H4 (cell line): ENCODE results near the gene F10. TPM values are rescaled to one million over a fixed set of nuclear protein-coding genes. Genes with fewer than 3 reads are reported as not detected.

Source experiments
- DNase-seq: peaks from one replicate; pipeline ENCODE4 v3.0.0-alpha.2; 2015; ENCODE audit warnings: low spot score
- total RNA-seq: library from RNA; depleted of rRNA; stranded (reverse); fragments of >200 nt; shearing (Covaris generic); gene quantifications from 2 replicates; pipeline ENCODE4 v1.2.3, GENCODE V29; 2014

Gene F10
- total RNA-seq, 1 experiment from 2014 or later: not detected

DNA sequence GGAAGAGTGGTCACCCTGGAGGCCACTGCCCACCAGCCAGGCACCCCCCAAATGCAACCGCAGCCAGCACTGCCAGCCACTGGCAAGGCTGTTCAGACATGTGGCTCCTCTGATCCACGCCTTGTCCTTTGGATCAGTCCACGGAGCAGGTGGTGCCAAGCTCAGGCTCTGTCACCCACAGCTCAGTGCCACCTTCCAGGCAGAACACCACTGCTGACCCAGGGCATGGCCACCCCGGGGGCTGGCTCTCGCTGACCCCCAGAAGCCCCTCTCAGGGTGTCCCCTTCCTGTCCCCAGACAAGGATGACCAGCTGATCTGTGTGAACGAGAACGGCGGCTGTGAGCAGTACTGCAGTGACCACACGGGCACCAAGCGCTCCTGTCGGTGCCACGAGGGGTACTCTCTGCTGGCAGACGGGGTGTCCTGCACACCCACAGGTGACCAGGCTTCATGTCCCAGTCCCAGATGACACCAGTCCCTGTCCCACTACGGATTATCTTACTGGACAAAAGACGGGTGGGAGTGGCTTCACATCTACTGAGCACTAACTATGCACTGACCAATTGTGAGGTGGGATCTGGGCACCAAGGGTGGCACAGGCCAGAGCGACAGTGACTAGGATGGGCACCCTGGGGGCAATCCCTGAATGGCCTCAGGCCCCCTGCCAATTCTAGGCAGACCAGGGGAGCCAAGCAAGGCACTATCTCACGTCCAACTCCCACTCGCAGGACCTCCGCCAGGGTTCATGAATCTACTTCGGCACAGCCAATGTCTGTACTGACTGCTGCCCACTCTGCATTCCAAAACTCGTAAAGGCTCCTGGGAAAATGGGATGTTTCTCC is 7.0 kb upstream of the F10 start:
- no peak for DNase-seq

DNA sequence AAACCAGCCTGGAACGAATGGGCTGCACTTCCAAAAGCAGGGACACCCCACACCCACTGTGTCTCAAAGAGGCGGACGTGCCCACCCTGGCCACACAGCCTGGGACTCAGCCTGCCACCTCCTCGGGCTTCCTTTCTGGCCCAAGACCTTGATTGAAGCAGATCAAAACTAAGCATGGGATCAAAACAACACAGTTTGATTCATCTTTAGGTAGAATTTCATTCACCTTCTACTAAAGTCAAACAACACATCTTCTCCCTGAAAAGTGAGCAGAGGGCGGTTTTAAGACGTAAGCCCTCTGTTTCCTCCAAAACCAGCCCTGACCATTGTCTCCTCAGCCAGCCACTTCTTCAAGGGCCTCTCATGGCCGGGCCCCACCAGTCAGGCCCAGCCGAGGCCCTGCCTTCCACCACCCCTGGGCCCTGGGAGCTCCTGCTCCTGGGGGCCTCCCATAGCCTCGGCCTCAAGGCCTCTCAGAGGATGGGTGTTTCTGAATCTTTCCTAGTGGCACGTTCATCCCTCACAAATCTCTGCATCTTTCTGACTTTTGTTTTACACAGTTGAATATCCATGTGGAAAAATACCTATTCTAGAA is 6.3 kb upstream of the F10 start:
- DNase-seq: no peak

DNA sequence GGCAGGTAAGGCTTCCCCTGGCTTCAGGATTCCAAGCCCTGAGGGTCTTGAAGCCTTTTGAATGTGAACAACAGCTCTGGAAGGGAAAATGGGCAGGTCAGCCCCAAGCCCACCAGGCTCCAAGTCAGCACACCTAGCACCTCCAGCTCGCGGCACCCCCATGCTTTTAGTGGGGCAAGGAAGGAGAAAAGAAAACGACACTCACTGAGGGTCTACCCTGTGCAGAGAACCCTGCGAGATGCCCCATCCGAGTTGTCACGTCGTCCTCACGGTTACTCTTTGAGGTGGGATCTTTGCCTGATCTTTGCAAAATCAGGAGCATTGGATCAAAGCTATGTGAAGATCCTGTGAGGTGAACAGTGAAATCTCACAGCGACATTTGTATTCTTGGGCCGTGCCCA is 5.7 kb upstream of the F10 start:
- no peak for DNase-seq

DNA sequence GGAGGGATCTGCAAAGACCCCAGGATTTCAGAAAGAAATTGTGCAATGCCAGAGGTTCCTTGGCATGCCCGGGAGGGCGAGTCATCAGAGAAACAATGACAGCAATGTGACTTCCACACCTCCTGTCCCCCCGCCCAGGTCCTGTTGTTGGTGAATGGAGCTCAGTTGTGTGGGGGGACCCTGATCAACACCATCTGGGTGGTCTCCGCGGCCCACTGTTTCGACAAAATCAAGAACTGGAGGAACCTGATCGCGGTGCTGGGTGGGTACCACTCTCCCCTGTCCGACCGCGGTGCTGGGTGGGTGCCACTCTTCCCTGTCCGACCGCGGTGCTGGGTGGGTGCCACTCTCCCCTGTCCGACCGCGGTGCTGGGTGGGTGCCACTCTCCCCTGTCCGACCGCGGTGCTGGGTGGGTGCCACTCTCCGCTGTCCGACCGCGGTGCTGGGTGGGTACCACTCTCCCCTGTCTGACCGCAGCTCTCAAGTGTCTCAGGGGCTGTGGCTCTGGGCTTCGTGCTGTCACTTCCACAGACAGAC is 5.2 kb upstream of the F10 start:
- DNase-seq: no peak

DNA sequence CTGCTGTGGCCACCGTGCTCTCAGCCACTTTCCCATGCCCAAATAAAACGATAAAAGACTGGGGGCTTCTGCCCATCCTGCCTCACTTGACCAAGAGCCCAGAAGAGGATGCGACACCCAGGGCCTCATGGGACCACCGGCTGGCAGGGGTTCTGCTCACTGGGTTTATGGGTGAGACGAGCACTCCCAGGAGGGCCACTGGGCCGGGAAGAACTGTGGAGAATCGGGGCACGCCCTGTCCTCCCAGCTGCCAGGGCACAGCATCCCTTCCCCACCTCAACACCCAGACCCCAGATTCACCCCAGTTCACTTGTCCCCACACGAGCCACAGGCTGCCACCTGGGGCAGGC is 4.7 kb upstream of the F10 start:
- DNase-seq: no peak

DNA sequence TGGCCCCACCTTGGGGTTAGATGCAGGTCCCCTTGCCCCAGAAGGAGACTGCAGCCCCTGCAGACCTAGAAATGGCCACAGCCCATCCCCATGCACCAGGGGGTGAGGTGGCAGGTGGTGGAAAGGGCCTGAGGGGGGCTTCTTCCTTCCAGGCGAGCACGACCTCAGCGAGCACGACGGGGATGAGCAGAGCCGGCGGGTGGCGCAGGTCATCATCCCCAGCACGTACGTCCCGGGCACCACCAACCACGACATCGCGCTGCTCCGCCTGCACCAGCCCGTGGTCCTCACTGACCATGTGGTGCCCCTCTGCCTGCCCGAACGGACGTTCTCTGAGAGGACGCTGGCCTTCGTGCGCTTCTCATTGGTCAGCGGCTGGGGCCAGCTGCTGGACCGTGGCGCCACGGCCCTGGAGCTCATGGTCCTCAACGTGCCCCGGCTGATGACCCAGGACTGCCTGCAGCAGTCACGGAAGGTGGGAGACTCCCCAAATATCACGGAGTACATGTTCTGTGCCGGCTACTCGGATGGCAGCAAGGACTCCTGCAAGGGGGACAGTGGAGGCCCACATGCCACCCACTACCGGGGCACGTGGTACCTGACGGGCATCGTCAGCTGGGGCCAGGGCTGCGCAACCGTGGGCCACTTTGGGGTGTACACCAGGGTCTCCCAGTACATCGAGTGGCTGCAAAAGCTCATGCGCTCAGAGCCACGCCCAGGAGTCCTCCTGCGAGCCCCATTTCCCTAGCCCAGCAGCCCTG is 4.2 kb upstream of the F10 start:
- no peak for DNase-seq

DNA sequence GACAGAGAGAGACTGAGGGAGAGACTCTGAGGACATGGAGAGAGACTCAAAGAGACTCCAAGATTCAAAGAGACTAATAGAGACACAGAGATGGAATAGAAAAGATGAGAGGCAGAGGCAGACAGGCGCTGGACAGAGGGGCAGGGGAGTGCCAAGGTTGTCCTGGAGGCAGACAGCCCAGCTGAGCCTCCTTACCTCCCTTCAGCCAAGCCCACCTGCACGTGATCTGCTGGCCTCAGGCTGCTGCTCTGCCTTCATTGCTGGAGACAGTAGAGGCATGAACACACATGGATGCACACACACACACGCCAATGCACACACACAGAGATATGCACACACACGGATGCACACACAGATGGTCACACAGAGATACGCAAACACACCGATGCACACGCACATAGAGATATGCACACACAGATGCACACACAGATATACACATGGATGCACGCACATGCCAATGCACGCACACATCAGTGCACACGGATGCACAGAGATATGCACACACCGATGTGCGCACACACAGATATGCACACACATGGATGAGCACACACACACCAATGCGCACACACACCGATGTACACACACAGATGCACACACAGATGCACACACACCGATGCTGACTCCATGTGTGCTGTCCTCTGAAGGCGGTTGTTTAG is 3.3 kb upstream of the F10 start:
- DNase-seq: no peak

DNA sequence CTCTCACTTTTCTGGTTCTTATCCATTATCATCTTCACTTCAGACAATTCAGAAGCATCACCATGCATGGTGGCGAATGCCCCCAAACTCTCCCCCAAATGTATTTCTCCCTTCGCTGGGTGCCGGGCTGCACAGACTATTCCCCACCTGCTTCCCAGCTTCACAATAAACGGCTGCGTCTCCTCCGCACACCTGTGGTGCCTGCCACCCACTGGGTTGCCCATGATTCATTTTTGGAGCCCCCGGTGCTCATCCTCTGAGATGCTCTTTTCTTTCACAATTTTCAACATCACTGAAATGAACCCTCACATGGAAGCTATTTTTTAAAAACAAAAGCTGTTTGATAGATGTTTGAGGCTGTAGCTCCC is 2.8 kb upstream of the F10 start:
- no peak for DNase-seq

DNA sequence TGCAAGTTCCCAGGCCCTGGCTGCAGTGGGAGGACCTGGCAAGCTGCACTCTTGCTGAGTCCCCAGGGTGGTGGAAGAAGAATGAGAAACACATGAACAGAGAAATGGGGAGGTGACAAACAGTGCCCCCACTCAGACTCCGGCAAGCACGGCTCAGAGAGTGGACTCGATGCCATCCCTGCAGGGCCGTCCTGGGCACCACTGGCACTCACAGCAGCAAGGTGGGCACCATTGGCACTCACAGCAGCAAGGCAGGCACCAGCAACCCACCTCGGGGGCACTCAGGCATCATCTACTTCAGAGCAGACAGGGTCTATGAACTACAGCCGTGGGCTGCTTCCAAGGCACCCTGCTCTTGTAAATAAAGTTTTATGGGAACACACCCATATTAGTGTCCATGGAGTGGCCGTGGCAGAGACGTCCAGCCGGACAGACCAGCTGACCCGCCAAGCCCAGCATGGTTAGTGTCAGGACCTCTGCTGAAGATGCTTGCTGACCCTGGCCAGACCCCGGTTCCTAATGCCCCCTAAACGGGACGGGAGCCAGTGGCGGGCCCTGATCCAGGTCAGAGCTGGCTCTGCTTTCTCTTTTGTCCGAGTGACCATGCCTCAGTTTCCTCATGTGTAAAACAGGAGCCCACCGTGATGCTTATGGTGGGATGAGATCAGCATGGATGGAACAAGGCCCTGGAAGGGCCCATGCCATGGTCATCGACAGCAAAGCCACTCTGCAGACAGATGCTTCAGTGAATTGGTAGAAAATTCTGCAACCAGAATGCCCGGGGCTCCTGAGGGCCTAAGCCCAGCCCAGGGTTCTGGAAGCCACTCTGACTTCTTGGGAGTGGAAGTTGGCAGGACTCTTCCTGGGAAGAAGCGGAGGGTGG is 2.1 kb upstream of the F10 start:
- no peak for DNase-seq

DNA sequence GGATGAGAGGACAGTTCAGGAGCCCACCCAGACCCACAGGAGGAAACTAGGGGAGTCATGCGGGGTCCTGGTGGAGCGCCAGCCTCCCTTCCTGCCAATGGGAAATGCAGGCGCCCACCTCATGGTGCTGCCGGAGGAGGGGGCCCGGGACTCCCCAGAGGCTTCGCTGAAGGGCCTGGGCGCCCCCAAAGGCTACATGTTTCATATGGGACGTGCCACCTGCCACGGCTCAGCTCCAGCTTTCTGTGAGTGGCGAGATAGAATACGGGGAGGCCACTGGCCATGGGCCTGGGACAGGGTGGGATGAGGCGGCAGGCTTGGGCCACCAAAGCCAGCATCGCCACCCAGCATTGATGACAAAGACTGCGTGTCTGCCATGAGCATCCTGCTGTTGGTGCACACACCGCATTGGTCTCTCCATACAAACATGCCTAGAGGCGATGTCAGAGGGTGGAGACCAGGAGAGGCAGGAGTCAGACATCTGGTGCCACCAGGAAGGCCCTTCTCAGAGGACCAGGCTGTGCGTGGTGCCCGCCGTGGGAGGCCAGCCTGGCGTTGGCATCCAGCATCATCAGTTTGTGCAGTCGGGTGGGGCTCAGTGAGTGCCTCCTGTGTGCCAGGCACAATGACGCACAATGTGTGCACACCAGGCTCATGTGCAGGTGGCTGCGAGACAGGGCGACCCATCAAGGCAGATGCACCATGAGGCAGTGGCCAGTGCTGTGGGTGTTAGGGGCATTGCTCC is 1.2 kb upstream of the F10 start:
- DNase-seq: no peak

DNA sequence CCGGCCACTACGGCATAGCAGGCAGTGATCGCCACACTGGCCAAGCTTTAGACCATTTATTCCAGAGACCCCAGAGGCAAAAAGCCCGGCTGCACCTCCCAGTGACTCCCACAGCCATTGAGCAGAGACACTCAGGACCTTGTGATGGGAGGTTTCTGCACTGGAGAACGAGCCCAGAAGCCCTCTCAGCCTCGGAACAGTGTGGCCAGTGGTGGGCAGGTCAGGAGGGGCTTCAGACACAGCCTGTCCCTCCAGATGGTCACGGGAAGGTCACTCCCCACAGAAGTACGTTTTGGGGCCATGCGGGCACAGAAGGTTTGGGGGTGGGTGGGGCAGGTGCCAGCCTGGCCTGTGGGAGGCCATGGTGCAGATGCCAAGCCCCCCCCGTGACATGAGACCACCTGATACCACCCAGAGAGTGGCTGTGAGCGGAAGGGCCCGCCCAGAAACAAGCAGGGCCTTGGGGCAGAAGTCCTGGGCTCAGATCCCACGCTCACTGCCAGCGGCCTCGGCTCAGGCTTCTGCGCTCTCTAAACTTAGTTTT is 599 bp upstream of the F10 start:
- no peak for DNase-seq

DNA sequence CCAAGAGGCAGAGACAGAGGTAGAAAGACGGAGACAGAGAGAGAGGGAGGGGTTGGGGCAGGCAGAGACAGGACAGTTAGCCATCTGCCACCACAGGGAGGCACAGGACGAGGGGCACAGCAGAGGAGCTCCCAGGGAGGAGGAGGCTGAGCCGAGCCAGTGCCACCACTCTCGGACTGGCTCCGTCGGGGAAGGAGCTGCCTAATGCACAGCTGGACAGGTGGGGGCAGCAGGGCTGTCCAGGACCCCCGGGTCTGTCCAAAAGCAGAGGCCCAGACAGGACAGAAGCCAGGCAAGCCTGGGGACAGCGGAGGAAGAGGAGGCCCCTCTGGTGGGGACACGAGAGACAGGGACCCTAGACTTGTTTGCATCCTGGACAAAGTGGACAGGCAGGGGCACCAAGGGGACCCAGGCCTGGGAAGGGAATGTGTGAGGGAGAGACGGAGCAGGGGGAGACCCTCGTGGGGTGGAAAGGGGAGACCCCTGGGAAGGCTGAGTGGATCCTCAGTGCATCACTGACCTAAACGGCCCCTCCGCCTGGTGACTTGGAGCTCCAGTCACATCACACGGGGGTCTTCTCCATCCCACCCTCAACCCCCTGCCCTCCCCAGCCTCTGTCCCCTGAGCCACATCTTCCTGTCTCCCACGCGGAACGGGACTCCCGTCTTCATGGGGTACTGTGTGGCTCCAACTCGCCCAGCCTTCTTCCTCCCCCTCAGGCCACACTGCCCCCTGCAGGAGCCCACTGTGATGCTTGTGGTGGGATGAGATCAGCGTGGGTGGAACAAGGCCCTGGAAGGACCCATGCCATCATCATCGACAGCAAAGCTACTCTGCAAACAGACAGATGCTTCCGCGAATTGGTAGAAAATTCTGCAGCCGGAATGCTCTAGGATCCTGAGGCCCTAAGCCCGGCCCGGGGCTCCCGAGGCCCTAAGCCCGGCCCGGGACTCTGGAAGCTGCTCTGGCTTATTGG is 915 bp downstream of the F10 start:
- no peak for DNase-seq

DNA sequence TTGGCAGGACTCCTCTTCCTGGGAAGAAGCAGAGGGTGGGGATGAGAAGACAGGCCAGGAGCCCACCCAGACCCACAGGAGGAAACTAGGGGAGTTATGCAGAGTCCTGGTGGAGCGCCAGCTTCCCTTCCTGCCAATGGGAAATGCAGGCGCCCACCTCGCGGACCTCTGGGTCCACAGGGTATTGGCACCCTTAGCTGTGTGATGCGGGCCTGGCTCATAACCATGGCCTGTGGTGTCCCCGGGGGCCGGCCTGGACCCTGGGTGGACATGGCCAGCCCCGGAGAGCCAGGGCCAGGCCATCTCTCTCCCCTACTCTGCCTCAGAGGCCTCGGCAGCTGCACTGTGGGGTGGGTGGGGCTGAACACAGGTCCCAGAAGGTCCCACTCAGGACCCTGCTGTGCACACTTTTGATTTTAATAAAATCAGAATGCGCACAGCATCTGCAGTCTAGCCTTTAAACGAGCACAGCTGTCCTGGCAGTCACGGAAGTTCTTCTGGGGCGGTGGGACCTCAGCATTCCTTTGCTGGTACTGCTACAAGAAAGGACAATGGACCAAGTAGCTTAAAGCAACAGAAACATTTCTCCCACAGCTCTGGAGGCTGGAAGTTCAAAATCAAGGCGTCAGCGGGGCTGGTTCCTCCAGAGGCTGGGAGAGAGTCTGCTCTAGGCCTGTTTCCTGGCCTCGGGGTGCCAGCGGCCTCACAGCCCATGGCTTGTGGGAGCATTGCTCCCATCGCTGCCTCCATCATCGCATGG is 1.8 kb downstream of the F10 start:
- no peak for DNase-seq

DNA sequence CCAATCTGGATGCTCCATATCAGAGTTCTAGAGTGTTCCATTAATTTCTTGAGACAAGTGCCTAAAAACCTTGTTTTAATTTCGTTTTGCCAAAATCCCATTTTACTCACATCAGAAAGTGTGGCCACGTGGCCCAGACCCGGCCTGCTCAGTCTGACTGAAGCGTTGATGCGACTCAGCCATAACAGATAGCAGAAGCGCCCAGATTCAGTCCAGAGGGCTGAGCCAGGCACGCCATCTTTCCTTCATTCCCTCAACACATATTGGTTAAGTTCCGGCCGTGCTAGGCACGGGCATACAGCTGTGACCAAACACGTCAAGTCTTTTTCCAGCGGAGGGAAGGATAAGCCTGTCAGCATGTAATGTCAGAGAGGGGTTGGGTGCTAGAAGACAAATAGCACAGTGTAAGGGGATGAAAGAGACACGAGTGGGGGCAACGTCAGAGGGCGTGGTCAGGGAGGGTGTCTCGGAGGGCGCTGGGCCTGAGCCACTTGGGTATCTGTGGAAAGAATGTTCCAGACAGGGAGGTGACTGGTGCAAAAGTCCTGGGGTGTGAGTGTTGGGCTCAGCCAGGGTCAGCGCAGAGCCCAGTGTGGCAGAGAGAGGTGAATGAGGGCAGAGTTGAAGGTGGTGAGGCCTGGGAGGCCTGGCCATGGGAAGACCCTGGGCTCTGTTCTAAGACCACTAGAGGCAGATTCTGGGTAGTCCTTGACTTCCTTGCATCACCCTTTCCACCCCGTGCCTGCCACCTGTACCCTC is 3.1 kb downstream of the F10 start:
- no peak for DNase-seq

DNA sequence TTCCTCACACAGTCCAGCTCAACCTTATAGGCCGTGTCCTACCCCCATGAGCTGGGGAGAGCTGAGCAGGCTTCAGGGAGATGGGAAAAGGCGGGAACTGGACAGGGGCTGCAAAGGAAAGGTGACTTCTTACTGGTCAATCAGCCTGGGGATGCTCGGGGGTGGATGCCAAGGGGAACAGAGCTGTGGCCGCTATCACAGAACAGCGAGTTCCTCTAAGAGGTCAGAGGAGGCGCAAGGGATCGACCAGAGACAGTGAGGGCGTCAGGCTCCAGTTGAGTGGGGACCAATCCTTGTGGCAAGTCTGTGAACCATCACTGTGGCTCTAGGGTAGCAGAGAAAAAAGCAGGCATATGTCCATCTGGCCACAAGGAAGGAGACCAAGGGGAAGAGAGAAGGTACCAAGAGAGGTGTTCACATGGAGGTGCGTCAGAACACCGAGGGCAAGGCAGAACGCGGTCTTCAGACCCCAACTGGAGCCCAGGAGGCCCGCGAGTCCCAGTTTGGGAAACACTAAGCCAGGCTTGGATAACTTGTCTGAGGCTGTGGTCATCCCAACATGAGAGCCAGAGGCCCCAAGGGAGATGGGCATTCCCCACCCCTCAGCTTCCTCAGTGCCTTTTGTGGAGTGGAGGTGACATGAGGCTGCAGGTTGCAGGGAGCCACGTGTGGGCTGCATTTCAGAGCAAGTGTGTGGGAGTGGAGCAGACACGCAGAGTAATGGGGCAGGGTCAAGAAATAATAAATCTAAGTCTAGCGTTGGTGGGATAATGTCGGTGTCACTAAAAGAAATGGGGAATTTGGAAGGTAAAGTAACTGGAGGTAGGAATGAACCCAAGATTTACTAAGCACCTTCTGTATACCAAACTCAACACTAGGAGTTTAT is 3.9 kb downstream of the F10 start:
- DNase-seq: no peak

DNA sequence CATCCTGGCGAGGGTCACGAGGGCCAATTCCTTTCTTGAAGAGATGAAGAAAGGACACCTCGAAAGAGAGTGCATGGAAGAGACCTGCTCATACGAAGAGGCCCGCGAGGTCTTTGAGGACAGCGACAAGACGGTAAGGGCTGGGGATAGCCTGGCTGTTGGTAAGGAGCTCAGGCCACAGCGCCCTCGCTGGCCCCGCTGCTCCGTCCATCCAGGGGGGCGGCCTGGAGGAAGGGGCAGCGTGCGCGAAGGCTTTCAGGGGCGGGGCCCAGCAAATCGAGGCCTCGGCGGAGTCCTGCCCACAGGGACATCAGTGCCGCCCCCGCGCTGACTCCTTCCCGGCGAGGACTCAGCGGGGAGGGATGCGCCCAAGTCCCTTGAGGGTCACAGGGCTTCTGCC is 6.9 kb downstream of the F10 start:
- no peak for DNase-seq
